HFFc6 (cell line): ENCODE data around the gene UQCRH. TPM values are rescaled to one million over a fixed set of nuclear protein-coding genes. Genes with fewer than 3 reads are reported as not detected.
A peak's percentile ranks its signal among the peaks of the same experiment; 100 is the strongest.

ENCODE experiments used
- DNase-seq: peaks from one replicate; pipeline ENCODE4 v3.0.0-alpha.2; 2018
- H3K27ac Mint-ChIP-seq: 2 replicates; pipeline ENCODE4 v1.8.0; 2020; ENCODE audit warnings: mild to moderate bottlenecking, mixed read lengths
- H3K27me3 Mint-ChIP-seq: 2 replicates; pipeline ENCODE4 v1.8.0; 2021; ENCODE audit warnings: mild to moderate bottlenecking, moderate library complexity, mixed read lengths; ENCODE audit not compliant: insufficient read depth
- H3K36me3 Mint-ChIP-seq: 2 replicates; pipeline ENCODE4 v1.8.0; 2021; ENCODE audit warnings: low read depth, mixed read lengths
- H3K4me1 Mint-ChIP-seq: 2 replicates; pipeline ENCODE4 v1.8.0; 2020; ENCODE audit warnings: low read depth, mixed read lengths
- H3K4me3 Mint-ChIP-seq: 2 replicates; pipeline ENCODE4 v1.8.0; 2020; ENCODE audit warnings: mild to moderate bottlenecking, moderate library complexity, mixed read lengths
- H3K9me3 Mint-ChIP-seq: 2 replicates; pipeline ENCODE4 v1.8.0; 2020; ENCODE audit warnings: mild to moderate bottlenecking, mixed read lengths
- long read RNA-seq: library from polyadenylated mRNA; unstranded; transcript quantifications from one replicate; pipeline ENCODE4 v2.0.0, GENCODE V29; 2019
- total RNA-seq, 6 experiments: library from RNA; stranded (reverse); fragmentation: NEBNext Ultra II Directional; extraction: Animal tissue kit (Norgen Biotek cat#: 25700); gene quantifications; 2 replicates in 1 of 6; 3 replicates in 5 of 6; pipeline ENCODE4 v1.2.3, GENCODE V29; 2021
- TF ChIP-seq, protein P1 (sequence below): fragments of 200-600 bp; sonication (generic); IDR thresholded peaks from 2 replicates; pipeline ENCODE4 v1.5.0; 2021; ENCODE audit warnings: antibody characterized with exemption, mild to moderate bottlenecking

Gene UQCRH
- total RNA-seq = 100 to 1,000 TPM; 211 to 274 (median 260) TPM
- long read RNA-seq, transcript UQCRH-201 (4 exons, 604 nt) = major isoform, 236 of 264 reads
- long read RNA-seq, transcript UQCRH-205 (5 exons, 674 nt) = minor isoform, 13 of 264 reads
- long read RNA-seq, partial matches to known transcripts = 2 of 264 reads
- long read RNA-seq, other reads (novel, unspliced or antisense) = 9 of 264 reads

DNA sequence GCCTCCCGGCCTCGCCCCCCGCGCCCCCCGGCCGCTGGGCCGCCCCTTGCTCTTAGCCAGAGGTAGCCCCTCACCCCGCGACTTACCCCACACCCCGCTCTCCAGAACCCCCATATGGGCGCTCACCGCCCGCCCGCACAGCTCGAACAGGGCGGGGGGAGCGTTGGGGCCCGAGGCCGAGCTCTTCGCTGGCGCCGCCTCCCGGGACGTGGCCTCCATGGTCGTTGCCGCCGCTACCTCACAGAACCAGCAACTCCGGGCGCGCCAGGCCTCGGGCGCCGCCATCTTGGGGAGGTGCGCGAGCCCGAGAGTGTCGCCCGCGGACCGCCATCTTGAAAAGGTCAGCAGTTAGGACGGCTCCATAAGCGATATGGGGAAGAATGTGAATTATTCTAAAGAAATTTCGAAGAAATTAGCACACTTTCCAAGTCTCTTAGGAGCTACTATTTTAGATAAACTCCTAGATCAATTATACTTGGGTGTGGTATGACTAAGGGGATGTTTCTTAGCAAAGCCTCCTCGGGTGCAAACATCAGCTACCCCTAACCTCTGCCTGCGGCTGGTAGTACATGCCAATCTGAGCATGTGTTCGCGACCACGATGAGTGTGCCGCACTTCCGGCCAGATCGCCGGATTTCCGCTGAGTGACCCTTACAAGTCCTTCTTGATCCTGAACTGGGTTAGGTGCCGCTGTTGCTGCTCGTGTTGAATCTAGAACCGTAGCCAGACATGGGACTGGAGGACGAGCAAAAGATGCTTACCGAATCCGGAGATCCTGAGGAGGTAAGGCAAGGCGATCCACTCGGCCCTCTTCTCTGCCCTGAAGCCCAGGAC is at the start of gene UQCRH, which contains the start of gene LRRC41:
Gene UQCRH (plus strand): TSS at position 661 of the 834 bp plus-strand sequence. CDS start 69 bp downstream, at position 730.
Gene LRRC41 (minus strand): TSS at position 579 of the 834 bp plus-strand sequence. CDS start 294 bp downstream, at position 285.
- H3K4me3 Mint-ChIP-seq = peak within 1 kb of the TSS; percentile 98
- TF ChIP-seq, protein P1, sequence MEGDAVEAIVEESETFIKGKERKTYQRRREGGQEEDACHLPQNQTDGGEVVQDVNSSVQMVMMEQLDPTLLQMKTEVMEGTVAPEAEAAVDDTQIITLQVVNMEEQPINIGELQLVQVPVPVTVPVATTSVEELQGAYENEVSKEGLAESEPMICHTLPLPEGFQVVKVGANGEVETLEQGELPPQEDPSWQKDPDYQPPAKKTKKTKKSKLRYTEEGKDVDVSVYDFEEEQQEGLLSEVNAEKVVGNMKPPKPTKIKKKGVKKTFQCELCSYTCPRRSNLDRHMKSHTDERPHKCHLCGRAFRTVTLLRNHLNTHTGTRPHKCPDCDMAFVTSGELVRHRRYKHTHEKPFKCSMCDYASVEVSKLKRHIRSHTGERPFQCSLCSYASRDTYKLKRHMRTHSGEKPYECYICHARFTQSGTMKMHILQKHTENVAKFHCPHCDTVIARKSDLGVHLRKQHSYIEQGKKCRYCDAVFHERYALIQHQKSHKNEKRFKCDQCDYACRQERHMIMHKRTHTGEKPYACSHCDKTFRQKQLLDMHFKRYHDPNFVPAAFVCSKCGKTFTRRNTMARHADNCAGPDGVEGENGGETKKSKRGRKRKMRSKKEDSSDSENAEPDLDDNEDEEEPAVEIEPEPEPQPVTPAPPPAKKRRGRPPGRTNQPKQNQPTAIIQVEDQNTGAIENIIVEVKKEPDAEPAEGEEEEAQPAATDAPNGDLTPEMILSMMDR = peak; percentile 40; the same call in 1 of the 2 replicates
- peaks cover 14% of the 10 kb centered on the region; the same call in 1 of the 2 replicates for H3K36me3 Mint-ChIP-seq
- peak; percentile 96 for DNase-seq
- H3K27me3 Mint-ChIP-seq = peaks cover 2% of the 10 kb centered on the region
- peaks cover 47% of the 10 kb centered on the region for H3K4me1 Mint-ChIP-seq
- peak within 1 kb of the TSS; percentile 98 for H3K27ac Mint-ChIP-seq
- H3K9me3 Mint-ChIP-seq = no peaks in the 10 kb centered on the region

DNA sequence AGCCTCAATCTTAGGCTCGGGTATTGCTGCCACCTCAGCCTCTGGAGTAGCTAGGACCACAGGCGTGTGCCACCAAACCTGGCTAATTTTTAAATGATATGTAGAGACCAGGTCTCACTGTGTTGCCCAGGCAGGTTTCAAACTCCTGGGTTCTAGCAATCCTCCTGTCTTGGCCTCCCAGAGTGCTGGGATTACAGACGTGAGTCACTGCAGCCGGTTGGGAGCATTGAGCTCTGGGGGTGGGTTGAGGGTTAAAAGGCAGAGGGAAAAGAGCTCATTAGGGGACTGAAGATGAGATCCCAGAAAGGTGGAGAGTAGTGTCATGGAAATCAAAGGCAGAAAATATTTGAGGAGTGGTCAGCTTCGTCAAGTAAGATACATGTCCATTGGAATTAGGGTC is 48.8 kb upstream of the UQCRH start:
- Mint-ChIP-seq H3K4me1 (peaks cover 17% of the 10 kb centered on the region), H3K27me3 (no peaks in the 10 kb centered on the region), H3K36me3 (no peaks in the 10 kb centered on the region; the same call in 1 of the 2 replicates), H3K9me3 (no peaks in the 10 kb centered on the region), H3K27ac (no peak overlapping the region), H3K4me3 (no peak overlapping the region)
- no peak for DNase-seq
- TF ChIP-seq, protein P1 = no peak

DNA sequence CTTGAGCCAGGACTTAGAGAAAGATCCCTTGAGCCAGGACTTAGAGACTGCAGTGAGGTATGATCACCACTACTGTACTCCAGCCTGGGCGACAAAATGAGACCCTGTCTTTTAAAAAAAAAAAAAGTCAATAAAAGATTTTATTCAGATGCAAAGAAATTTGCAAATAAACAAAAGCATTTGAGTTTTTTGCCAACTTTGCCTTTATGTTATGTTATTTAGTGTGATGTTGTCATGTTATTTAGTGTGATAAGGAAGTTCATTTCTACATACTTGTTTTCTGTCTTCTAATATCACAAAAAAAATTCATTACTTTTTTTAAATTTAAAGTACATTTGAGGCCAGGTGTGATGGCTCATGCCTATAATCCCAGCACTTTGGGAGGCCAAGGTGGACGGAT is 47.0 kb upstream of the UQCRH start:
- Mint-ChIP-seq H3K27ac (no peak overlapping the region), H3K36me3 (peaks cover 11% of the 10 kb centered on the region; the same call in 1 of the 2 replicates), H3K4me3 (no peak overlapping the region), H3K9me3 (no peaks in the 10 kb centered on the region), H3K27me3 (no peaks in the 10 kb centered on the region), H3K4me1 (peaks cover 14% of the 10 kb centered on the region)
- TF ChIP-seq, protein P1 = no peak
- no peak for DNase-seq

DNA sequence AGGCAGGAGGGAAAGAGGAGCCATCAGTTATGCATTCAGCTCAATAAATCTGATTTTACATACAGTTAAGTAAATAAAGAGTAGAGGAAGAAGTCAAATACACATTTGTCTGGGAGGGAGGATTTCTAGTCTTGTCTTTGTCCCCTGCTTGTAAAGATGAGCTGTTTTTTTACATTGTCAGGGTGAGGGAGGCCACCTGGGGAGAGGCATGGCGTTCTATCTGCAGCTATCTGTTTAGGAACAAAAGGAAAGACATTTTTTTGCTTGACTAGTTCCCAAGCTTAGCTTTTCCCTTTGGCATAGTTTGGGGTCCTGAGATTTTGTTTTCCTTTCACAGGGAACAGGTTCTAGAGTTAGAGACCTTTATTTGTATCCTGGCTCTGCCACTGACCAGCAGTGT is 41.0 kb upstream of the UQCRH start:
- H3K27me3 Mint-ChIP-seq = no peaks in the 10 kb centered on the region; the same call in 1 of the 2 replicates

DNA sequence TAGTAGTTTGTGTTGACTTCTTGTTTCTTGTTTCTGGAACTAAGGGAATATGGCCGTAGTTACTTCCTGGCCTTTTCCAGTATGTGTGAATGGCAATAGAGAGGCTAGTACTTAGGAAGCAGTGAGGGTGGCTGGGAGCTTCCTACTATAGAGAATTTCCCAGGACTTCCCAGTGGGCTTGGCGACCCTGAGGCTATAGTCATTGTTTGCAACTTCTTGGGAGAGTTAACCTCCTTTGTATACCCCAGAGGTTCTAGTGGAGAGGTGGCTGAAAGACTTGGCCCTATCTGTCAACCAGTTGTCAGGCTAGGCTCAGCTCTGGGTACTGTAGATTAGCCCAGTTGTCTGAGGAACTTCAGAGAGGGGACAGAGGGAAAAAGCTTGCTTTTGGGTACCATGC is 40.4 kb upstream of the UQCRH start:
- no peak for DNase-seq
- TF ChIP-seq, protein P1 = no peak
- no peaks in the 10 kb centered on the region for H3K4me1 Mint-ChIP-seq
- no peaks in the 10 kb centered on the region; the same call in 1 of the 2 replicates for H3K27me3 Mint-ChIP-seq
- no peak overlapping the region for H3K4me3 Mint-ChIP-seq
- peaks cover 12% of the 10 kb centered on the region; the same call in 1 of the 2 replicates for H3K36me3 Mint-ChIP-seq
- no peak overlapping the region for H3K27ac Mint-ChIP-seq
- H3K9me3 Mint-ChIP-seq = no peaks in the 10 kb centered on the region

More for the DNA sequence above, 41.0 kb upstream of the UQCRH start:
- TF ChIP-seq, protein P1 = no peak
- H3K4me1 Mint-ChIP-seq = no peaks in the 10 kb centered on the region
- H3K27ac Mint-ChIP-seq = no peak overlapping the region
- H3K9me3 Mint-ChIP-seq = no peaks in the 10 kb centered on the region
- no peak overlapping the region for H3K4me3 Mint-ChIP-seq
- peaks cover 12% of the 10 kb centered on the region; the same call in 1 of the 2 replicates for H3K36me3 Mint-ChIP-seq
- no peak for DNase-seq
